ENCODE data around the gene ALX3.

GRCh38 chr1:110038271-110038670 is 32.2 kb downstream of the ALX3 start:
- TF ChIP-seq POLR2A (IDR thresholded peaks at IDR 0.05), result no peak
- TF ChIP-seq CTCF (IDR thresholded peaks at IDR 0.05), result no peak

All from tibial nerve (tissue), 3 donors.